HAP-1 (cell line): ENCODE results near the gene BACE2.
"Not testable (repeated sequence)": the region's sequence is repeated elsewhere in the genome, so short reads cannot be mapped to it uniquely, and the experiment has no call there.

ENCODE experiments used
- DNase-seq, 2 experiments: peaks; one replicate each; pipeline ENCODE4 v3.0.0-alpha.2; 2016 to 2020; ENCODE audit warnings: low spot score in 2 of 2
- H3K27me3 ChIP-seq: fragments of 250-450 bp; sonication (Bioruptor Pico); 2 replicates; pipeline ENCODE4 v1.5.1; 2020; ENCODE audit warnings: low read depth, mild to moderate bottlenecking, moderate library complexity
- H3K36me3 ChIP-seq: fragments of 250-450 bp; sonication (Bioruptor Pico); replicated peaks from 2 replicates; pipeline ENCODE4 v1.5.1; 2020; ENCODE audit warnings: mild to moderate bottlenecking
- H3K4me1 ChIP-seq: fragments of 250-450 bp; sonication (Bioruptor Pico); 2 replicates; pipeline ENCODE4 v1.5.1; 2020; ENCODE audit warnings: mild to moderate bottlenecking
- H3K4me3 ChIP-seq: fragments of 250-450 bp; sonication (Bioruptor Pico); 2 replicates; pipeline ENCODE4 v1.5.1; 2020; ENCODE audit warnings: mild to moderate bottlenecking, moderate library complexity
- H3K9me3 ChIP-seq: fragments of 250-450 bp; sonication (Bioruptor Pico); 2 replicates; pipeline ENCODE4 v1.5.1; 2020; ENCODE audit warnings: mild to moderate bottlenecking, moderate library complexity
- in situ Hi-C: fragments of 300-500 bp; cut with MboI; formaldehyde crosslinking; loops from 3 replicates; pipeline ENCODE4 v1.14.3; 2020; ENCODE audit warnings: low sequenced_read_pairs, inconsistent platforms, mixed read lengths

BACE2 gene

GRCh38 chr21:41254090-41254700 is 86.2 kb downstream of the BACE2 start:
- no peak for DNase-seq
- Histone ChIP-seq H3K9me3 (no peaks in the 10 kb centered on the region; the same call in 1 of the 2 replicates), H3K36me3 (no peaks in the 10 kb centered on the region), H3K27me3 (no peaks in the 10 kb centered on the region), H3K4me1 (no peaks in the 10 kb centered on the region), H3K4me3 (no peak overlapping the region)
- in situ Hi-C loops, result no loop called here

DNA sequence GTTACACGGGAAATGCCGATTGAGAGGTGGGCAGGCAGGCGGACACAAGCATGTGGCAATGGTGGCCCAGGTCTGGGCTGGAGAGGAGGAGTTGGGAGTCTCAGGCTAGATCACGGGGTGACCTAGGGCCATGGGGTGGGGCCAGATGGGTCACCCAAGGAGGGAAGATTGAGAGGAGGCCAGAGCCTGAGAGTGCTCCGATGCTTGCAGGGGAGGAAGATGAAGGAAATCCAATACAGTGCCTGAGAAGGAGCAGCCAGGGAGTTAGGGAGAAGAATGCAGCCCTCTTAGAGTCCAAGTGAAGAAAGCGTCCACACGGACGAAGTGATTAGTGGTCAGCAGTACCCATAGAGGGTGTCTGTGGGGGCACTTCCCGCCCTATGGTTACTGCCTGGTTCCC is 87.2 kb downstream of the BACE2 start:
- H3K4me3 ChIP-seq, result no peak overlapping the region
- H3K36me3 ChIP-seq, result no peaks in the 10 kb centered on the region
- no peaks in the 10 kb centered on the region; the same call in 1 of the 2 replicates for H3K9me3 ChIP-seq
- H3K4me1 ChIP-seq, result no peaks in the 10 kb centered on the region
- DNase-seq, result no peak
- no peaks in the 10 kb centered on the region for H3K27me3 ChIP-seq
- in situ Hi-C loops, result no loop called here

DNA sequence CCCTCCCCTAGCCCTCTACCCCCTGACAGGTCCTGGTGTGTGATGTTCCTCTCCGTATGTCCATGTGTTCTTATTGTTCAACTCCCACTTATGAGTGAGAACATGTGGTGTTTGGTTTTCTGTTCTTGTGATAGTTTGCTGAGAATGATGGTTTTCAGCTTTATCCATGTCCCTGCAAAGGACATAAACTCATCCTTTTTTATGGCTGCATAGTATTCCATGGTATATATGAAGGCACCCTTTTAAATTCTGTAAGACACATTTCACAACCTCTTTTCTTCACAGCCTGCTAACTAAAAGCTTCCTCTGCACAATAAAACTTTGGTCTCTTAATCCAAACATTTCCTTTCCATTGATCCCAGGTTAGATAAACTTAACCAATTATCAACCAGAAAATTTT is 88.3 kb downstream of the BACE2 start:
- H3K4me1 ChIP-seq, H3K36me3 ChIP-seq, H3K27me3 ChIP-seq, in situ Hi-C loops, DNase-seq, H3K4me3 ChIP-seq, H3K9me3 ChIP-seq: not testable (repeated sequence)

DNA sequence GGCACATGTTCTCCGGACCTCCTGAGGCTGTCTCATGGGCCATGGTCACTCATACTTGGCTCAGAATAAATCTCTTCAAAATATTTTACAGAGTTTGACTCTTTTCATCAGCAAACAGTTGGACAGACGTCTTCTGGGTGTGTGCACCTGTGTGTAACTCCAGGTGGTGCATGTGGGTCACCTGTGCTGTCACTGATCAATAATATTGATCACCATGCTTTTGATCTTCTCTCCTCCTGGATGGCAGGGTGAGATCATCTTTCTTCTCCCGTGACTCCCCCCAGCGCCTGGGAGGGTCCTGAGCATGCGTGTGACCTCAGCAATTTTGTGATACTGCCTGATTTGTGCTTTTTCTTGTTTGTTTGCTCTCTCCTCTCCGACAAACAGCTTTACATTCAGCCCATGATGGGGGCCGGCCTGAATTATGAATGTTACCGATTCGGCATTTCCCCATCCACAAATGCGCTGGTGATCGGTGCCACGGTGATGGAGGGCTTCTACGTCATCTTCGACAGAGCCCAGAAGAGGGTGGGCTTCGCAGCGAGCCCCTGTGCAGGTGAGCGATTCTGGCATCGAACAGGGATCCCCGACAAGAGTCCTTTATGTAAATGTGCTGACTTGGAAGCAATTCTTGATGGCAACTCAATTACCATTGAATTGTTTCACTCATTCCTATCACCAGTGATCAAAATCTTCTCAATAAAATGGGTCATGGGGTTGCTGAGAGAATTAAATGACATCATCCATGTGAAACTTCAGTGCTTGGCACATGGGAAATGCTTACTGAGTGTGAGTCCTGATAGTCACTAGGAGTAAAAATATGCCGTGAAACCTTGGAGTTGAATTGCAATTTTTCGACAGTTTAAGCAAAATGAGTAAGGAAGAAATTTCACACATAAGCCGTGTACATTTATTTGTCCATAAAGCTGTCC is 89.1 kb downstream of the BACE2 start:
- no peak for DNase-seq
- no peak overlapping the region for H3K4me3 ChIP-seq
- no peaks in the 10 kb centered on the region for H3K27me3 ChIP-seq
- H3K36me3 ChIP-seq, result no peaks in the 10 kb centered on the region
- H3K4me1 ChIP-seq, result no peaks in the 10 kb centered on the region
- in situ Hi-C loops, result no loop called here
- no peaks in the 10 kb centered on the region; the same call in 1 of the 2 replicates for H3K9me3 ChIP-seq

DNA sequence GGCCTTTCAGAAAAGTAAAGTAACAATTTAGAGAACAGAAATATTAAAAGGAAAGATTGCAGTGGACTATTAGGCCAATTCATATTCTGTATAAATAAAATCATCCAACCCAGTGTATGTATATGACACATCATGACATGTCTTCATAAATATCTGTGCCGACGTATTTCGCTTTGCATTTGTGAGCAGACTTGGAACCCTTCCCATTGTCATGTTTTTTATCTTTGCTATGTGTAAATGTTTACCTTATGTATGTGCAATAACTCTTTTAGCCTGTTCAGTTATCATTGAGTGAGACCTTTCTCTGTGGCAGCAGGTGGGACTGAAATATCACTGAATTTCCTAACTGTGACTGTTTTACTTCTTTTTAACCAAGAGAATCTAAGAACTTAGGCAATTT is 90.7 kb downstream of the BACE2 start:
- Histone ChIP-seq H3K9me3 (0 out of 2 replicates have a peak, but pooled peaks cover 3% of the 10 kb centered on the region), H3K4me1 (no peaks in the 10 kb centered on the region), H3K27me3 (no peaks in the 10 kb centered on the region), H3K4me3 (no peak overlapping the region), H3K36me3 (no peaks in the 10 kb centered on the region)
- DNase-seq, result no peak
- in situ Hi-C loops, result no loop called here

DNA sequence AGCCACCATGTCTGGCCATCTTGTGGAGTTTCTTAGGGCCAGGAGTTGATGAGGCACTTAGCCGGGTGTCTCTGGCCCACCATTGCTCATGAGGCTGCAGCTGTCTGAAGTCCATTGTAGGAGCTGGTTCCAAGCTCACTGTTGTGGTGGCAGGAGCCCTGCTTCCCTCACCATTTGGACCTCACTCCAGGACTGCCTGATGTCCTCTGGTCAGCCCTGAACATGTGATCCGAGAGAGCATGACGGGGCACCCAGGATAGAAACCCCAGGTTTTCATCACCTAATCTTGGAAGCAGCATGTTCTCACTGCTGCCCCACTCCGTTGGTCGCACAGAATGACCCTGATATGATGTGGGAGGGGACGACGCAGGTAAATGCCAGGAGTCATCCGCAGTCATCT is 92.5 kb downstream of the BACE2 start:
- H3K27me3 ChIP-seq, result no peaks in the 10 kb centered on the region
- H3K9me3 ChIP-seq, result 0 out of 2 replicates have a peak, but pooled peaks cover 3% of the 10 kb centered on the region
- in situ Hi-C loops, result no loop called here
- H3K4me1 ChIP-seq, result no peaks in the 10 kb centered on the region
- DNase-seq, result no peak
- H3K36me3 ChIP-seq, result no peaks in the 10 kb centered on the region
- H3K4me3 ChIP-seq, result no peak overlapping the region

DNA sequence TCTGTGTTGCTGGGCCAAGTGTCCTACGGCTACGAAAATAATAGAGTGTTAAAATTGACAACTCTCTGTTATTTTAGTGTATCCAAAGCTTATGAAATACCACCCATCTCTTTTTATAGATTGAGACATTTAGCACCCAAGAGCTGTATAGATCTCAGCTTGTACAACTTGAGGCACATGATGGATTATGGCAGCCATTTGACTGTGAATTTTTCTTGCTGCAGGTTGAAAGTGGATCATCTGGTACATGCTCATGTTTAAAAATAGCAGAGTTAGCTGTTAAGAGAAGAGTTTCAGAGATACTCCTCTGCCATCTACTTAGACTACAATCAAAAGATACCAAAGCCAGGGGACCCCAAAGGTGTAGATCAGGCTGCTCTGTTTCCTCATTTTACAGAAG is 99.4 kb downstream of the BACE2 start:
- no peak overlapping the region for H3K4me3 ChIP-seq
- peaks cover 1% of the 10 kb centered on the region; the same call in 1 of the 2 replicates for H3K9me3 ChIP-seq
- no peak for DNase-seq
- H3K4me1 ChIP-seq, result no peaks in the 10 kb centered on the region
- in situ Hi-C loops, result no loop called here
- no peaks in the 10 kb centered on the region for H3K36me3 ChIP-seq
- no peaks in the 10 kb centered on the region for H3K27me3 ChIP-seq

DNA sequence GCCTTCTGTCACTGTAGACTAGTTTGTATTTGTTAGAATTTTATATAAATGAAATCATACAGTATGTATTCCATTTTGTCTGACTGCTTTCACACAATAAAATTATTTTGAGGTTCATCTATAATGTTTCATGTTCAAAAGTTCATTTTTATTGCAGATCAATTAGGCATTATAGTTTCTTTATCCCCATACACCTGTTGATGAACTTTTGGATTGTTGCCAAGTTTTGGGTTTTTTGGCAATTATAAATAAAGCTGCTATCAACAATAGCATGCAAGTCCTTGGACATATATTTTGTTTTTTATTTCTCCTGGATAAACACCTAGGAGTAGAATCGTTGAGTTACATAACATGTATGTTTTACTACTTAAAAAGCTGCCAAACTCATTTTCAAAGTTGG is 101.6 kb downstream of the BACE2 start:
- H3K27me3 ChIP-seq, result no peaks in the 10 kb centered on the region
- no peak for DNase-seq
- in situ Hi-C loops, result no loop called here

DNA sequence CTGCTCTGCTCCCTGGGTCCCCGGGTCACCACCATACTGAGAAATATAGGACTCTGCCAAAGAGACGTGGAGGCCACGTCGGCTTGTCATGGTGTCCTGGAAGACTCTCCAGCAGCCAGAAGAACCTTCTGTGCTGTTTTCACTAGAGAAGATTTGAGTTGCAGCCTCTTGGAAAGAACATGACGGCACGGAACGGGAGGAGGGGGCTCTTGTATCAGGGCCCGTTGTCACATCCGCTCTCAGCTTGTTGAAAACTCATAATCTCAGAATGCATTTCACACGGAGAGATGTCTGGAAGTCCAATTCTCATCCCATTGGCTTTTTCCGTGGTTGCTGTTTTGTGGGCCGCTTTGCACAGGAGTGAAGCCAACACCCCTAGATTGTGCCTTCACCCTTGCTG is 109.2 kb downstream of the BACE2 start:
- H3K4me3 ChIP-seq, result no peak overlapping the region
- in situ Hi-C loops, result no loop called here
- no peak for DNase-seq
- H3K9me3 ChIP-seq, result no peaks in the 10 kb centered on the region
- H3K4me1 ChIP-seq, result no peaks in the 10 kb centered on the region
- no peaks in the 10 kb centered on the region for H3K36me3 ChIP-seq
- H3K27me3 ChIP-seq, result no peaks in the 10 kb centered on the region

More for the DNA sequence above, 101.6 kb downstream of the BACE2 start:
- Histone ChIP-seq H3K36me3 (no peaks in the 10 kb centered on the region), H3K4me1 (no peaks in the 10 kb centered on the region), H3K4me3 (no peak overlapping the region), H3K9me3 (no peaks in the 10 kb centered on the region; the same call in 1 of the 2 replicates)

GRCh38 chr21:41277846-41278245 is 109.9 kb downstream of the BACE2 start:
- H3K27me3 ChIP-seq, result no peaks in the 10 kb centered on the region
- in situ Hi-C loops, result no loop called here
- no peaks in the 10 kb centered on the region for H3K36me3 ChIP-seq
- no peak overlapping the region for H3K4me3 ChIP-seq
- DNase-seq, result no peak
- no peaks in the 10 kb centered on the region for H3K4me1 ChIP-seq
- no peaks in the 10 kb centered on the region for H3K9me3 ChIP-seq

DNA sequence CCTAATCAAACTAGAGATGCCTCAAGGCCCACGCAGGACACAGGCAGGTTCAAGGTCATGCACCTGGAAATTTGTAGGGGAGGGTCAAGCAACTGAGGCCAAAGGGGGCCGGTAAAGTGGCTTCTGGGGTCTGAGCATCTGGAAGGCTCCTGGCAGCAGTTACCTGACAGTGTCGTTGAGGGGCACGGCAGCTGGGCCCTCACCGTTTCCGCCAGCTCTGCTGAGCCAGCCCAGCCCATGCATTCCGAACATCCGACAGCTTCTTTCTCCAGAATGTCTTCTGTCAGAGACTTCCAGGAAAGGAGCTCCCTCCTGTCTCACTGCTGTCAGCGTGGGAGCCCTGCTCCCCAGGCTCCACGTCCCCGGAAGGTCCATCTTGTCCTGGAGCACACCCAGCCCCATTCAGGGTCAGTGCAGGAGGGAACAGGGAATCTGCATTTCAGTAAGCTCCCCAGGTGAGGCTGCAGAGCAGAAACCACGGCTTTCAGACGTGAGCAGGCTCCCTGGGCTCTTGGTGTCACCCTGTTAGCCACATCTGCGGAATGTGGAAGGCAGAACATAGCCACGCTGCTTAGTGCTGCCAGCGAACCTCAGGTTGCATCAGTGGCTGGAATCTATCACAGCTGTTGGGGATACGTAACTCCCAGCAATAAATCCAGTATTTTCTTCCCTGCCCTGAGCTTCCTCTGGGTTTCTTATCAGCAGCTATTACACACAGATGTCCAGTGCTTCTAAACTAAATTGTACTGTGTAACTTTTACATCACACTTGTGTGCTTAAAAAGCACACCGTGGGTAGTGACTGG is 112.4 kb downstream of the BACE2 start:
- no peaks in the 10 kb centered on the region for H3K9me3 ChIP-seq
- in situ Hi-C loops, result no loop called here
- H3K27me3 ChIP-seq, result no peaks in the 10 kb centered on the region
- DNase-seq, result no peak
- H3K4me1 ChIP-seq, result no peaks in the 10 kb centered on the region
- H3K4me3 ChIP-seq, result no peak overlapping the region
- no peaks in the 10 kb centered on the region for H3K36me3 ChIP-seq

- no peaks in the 10 kb centered on the region; the same call in 1 of the 2 replicates for H3K9me3 ChIP-seq
- H3K4me3 ChIP-seq, result no peak overlapping the region
- no peaks in the 10 kb centered on the region for H3K27me3 ChIP-seq
- DNase-seq, result no peak
- H3K36me3 ChIP-seq, result no peaks in the 10 kb centered on the region
- H3K4me1 ChIP-seq, result no peaks in the 10 kb centered on the region
- in situ Hi-C loops, result no loop called here
Observed at GRCh38 chr21:41282412-41282811, 114.5 kb downstream of the BACE2 start.

DNA sequence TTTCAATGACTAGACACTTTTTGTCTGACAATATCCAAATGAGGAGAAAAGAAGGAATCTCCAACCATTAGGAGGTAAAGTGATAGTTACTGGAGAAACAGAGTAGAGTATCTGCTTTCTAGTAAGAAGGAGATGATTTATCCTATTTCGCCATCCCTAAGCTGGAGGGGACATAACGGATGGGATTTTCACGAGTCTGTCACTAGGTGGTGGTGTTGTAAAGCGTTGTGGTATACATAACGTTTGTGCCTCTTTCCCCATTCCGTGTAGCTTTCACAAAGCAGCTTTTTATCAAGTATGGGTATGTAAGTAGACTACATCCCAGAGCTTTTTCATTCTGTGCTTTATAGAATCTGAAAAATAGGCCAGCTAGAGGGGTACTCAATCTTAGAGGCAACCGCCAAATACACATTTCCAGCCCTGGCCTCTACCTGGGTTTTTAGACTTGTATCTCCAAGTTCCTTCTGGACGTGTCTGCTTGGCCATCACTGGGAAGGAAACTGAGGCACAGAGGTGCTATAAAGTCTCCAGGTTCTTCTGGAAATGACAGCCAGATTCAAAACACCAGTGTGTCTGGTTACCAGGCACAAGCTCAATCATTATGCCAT is 115.4 kb downstream of the BACE2 start:
- no peaks in the 10 kb centered on the region for H3K4me1 ChIP-seq
- in situ Hi-C loops, result no loop called here
- no peaks in the 10 kb centered on the region for H3K36me3 ChIP-seq
- H3K4me3 ChIP-seq, result no peak overlapping the region
- H3K9me3 ChIP-seq, result no peaks in the 10 kb centered on the region; the same call in 1 of the 2 replicates
- no peaks in the 10 kb centered on the region for H3K27me3 ChIP-seq
- DNase-seq, result peak in 1 of 2 experiments; percentile 3
